ENCODE data around the gene SAFB. TPM values are rescaled to one million over a fixed set of nuclear protein-coding genes. Genes with fewer than 3 reads are reported as not detected.

Gene SAFB
- total RNA-seq, 1 donor from 2014 or later, result 65.1 TPM

DNA sequence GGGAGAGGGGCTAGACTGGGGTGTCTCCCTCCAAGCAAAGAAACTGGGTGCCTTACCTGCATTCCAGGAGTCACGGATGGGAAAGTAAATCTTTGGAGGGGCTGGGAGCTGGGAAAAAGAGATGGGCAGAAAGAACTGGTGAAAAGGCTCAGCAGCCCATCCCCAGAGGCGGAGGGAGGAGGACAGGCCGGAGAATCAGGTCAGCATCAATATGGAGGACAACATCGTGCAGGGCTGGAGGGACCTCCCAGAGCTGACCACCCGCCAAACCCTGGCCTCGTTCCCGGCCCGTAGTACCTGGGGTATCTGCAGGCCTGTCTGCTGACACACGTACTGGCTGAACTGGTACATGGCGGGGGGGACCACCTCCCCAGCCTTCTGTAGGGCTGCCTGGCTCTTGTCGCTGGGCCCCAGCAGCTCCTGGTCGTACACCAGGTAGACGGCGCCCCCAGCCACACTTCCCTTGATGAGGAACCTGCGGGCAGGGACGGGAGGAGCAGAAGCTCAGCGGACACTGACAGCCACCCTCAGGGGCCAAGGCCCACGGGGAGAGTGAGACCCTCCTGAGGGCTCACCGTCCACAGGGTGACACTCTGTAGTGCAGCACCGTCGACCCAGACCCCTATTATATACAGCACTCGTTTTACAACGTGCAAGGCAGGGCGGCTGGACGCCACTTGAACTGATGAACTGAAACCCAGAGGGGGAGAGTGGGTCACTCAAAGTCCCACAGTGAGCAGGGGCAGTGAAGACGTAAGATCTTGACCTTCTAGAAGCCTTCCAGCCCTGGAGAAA lies 56.6 kb downstream of the SAFB start:
- no peaks in the 10 kb centered on the region for H3K36me3 ChIP-seq (ENCODE audit: insufficient read depth, low read length)
- Mint-ChIP-seq H3K36me3 (ENCODE audit: low read depth, unreplicated experiment) (peaks cover 8% of the 10 kb centered on the region), H3K4me3 (ENCODE audit: unreplicated experiment) (peak overlapping the region; percentile 97), H3K27ac (ENCODE audit: unreplicated experiment) (peak overlapping the region; percentile 98), H3K27me3 (ENCODE audit: low read depth, unreplicated experiment) (no peaks in the 10 kb centered on the region), H3K9me3 (ENCODE audit: unreplicated experiment) (no peaks in the 10 kb centered on the region), H3K4me1 (ENCODE audit: low read depth, unreplicated experiment) (peaks cover 4% of the 10 kb centered on the region)
- H3K9ac ChIP-seq (ENCODE audit: low read length), result peak overlapping the region; percentile 95
- H3K27me3 ChIP-seq (ENCODE audit: insufficient read depth, low read length), result no peaks in the 10 kb centered on the region
- H3K4me1 ChIP-seq (ENCODE audit: insufficient read depth, low read length), result no peaks in the 10 kb centered on the region
- H4K20me1 ChIP-seq (ENCODE audit: insufficient read depth, low read length), result peaks cover 6% of the 10 kb centered on the region
- H3K9me3 ChIP-seq (ENCODE audit: insufficient read depth, low read depth, low read length), result no peaks in the 10 kb centered on the region
- DNase-seq (ENCODE audit: low read depth), result no peak
- peaks cover 12% of the 10 kb centered on the region for H3K79me2 ChIP-seq (ENCODE audit: insufficient read depth, low read length)
- H3K4me3 ChIP-seq (ENCODE audit: insufficient read depth, low read depth, low read length), result peak overlapping the region; percentile 96
- peak overlapping the region; percentile 75 for H3K27ac ChIP-seq (ENCODE audit: low read depth, low read length)
- no peak for FAIRE-seq
- no peak for TF ChIP-seq EZH2 (IDR thresholded peaks at IDR 0.05; ENCODE audit: insufficient read depth, low read length)
- TF ChIP-seq, protein P1, sequence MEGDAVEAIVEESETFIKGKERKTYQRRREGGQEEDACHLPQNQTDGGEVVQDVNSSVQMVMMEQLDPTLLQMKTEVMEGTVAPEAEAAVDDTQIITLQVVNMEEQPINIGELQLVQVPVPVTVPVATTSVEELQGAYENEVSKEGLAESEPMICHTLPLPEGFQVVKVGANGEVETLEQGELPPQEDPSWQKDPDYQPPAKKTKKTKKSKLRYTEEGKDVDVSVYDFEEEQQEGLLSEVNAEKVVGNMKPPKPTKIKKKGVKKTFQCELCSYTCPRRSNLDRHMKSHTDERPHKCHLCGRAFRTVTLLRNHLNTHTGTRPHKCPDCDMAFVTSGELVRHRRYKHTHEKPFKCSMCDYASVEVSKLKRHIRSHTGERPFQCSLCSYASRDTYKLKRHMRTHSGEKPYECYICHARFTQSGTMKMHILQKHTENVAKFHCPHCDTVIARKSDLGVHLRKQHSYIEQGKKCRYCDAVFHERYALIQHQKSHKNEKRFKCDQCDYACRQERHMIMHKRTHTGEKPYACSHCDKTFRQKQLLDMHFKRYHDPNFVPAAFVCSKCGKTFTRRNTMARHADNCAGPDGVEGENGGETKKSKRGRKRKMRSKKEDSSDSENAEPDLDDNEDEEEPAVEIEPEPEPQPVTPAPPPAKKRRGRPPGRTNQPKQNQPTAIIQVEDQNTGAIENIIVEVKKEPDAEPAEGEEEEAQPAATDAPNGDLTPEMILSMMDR (IDR thresholded peaks at IDR 0.05; ENCODE audit: insufficient read depth, low read depth, low read length), result no peak
- peak overlapping the region; percentile 78 for H2AFZ ChIP-seq (ENCODE audit: low read depth, low read length)
- peak overlapping the region; percentile 95 for H3K4me2 ChIP-seq (ENCODE audit: low read length)

DNA sequence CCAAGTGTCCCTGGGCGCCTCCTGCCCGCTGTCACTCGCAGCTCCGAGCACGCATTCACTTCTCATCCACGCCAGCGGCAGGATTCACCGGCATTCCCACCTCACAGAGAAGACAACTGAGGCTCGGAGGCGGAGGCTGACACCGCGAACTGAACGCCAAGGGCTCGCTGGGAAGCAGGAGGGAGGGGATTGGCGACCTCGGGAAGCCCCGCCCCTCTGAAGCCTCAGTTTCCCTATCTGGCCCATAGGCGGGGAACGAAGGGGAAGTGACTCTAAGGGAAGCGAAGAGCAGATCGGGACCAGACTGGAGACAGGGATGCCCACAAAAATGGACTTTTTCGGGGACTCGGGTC lies 57.2 kb downstream of the SAFB start:
- H3K4me3 Mint-ChIP-seq (ENCODE audit: unreplicated experiment), result peak overlapping the region; percentile 97
- H3K36me3 ChIP-seq (ENCODE audit: insufficient read depth, low read length), result no peaks in the 10 kb centered on the region
- FAIRE-seq (no peak), DNase-seq (ENCODE audit: low read depth) (no peak)
- H3K9me3 Mint-ChIP-seq (ENCODE audit: unreplicated experiment), result no peaks in the 10 kb centered on the region
- H4K20me1 ChIP-seq (ENCODE audit: insufficient read depth, low read length), result peaks cover 6% of the 10 kb centered on the region
- H3K4me1 ChIP-seq (ENCODE audit: insufficient read depth, low read length), result no peaks in the 10 kb centered on the region
- peak overlapping the region; percentile 95 for H3K4me2 ChIP-seq (ENCODE audit: low read length)
- H3K27ac Mint-ChIP-seq (ENCODE audit: unreplicated experiment), result peak overlapping the region; percentile 98
- H3K4me3 ChIP-seq (ENCODE audit: insufficient read depth, low read depth, low read length), result peak overlapping the region; percentile 96
- peaks cover 6% of the 10 kb centered on the region for H3K36me3 Mint-ChIP-seq (ENCODE audit: low read depth, unreplicated experiment)
- peaks cover 4% of the 10 kb centered on the region for H3K4me1 Mint-ChIP-seq (ENCODE audit: low read depth, unreplicated experiment)
- H3K27ac ChIP-seq (ENCODE audit: low read depth, low read length), result peak overlapping the region; percentile 75
- TF ChIP-seq, protein P1 (IDR thresholded peaks at IDR 0.05; ENCODE audit: insufficient read depth, low read depth, low read length), result no peak
- no peak for TF ChIP-seq EZH2 (IDR thresholded peaks at IDR 0.05; ENCODE audit: insufficient read depth, low read length)
- no peaks in the 10 kb centered on the region for H3K9me3 ChIP-seq (ENCODE audit: insufficient read depth, low read depth, low read length)
- peak overlapping the region; percentile 95 for H3K9ac ChIP-seq (ENCODE audit: low read length)
- peak overlapping the region; percentile 78 for H2AFZ ChIP-seq (ENCODE audit: low read depth, low read length)
- H3K27me3 ChIP-seq (ENCODE audit: insufficient read depth, low read length), result no peaks in the 10 kb centered on the region
- H3K27me3 Mint-ChIP-seq (ENCODE audit: low read depth, unreplicated experiment), result no peaks in the 10 kb centered on the region
- H3K79me2 ChIP-seq (ENCODE audit: insufficient read depth, low read length), result peaks cover 12% of the 10 kb centered on the region

Measured in astrocyte (in vitro differentiated cells and primary cell).